Esophagus squamous epithelium (tissue), 5 donors: ENCODE measurements around the gene GTPBP1. TPM values are rescaled to one million over a fixed set of nuclear protein-coding genes. Genes with fewer than 3 reads are reported as not detected.

Experiments used
- DNase-seq: peaks from one replicate; lab custom pipeline; 2025; lab: John Stamatoyannopoulos, UW
- H3K27ac ChIP-seq, 4 donors: fragments of 200-600 bp; sonication (generic); one replicate each; pipeline ENCODE4 v1.5.1; 2016 to 2019; ENCODE audit warnings: mild to moderate bottlenecking in 1 of 4
- H3K27me3 ChIP-seq, 4 donors: fragments of 200-600 bp; sonication (generic); 1 replicate in 3 of 4; 2 replicates in 1 of 4; pipeline versions ENCODE4 v1.5.1 to v1.6.0; 2017 to 2021; ENCODE audit warnings: antibody characterized with exemption in 1 of 4
- H3K36me3 ChIP-seq, 3 donors: fragments of 200-600 bp; sonication (generic); one replicate each; pipeline ENCODE4 v1.5.1; 2016 to 2019
- H3K4me1 ChIP-seq, 3 donors: fragments of 200-600 bp; sonication (generic); one replicate each; pipeline ENCODE4 v1.5.1; 2017 to 2019
- H3K4me3 ChIP-seq, 4 donors: fragments of 200-600 bp; sonication (generic); 1 replicate in 3 of 4; 2 replicates in 1 of 4; pipeline ENCODE4 v1.5.1; 2016 to 2019; ENCODE audit warnings: mild to moderate bottlenecking in 2 of 4, moderate library complexity in 1 of 4
- H3K9me3 ChIP-seq, 3 donors: fragments of 200-600 bp; sonication (generic); one replicate each; pipeline ENCODE4 v1.5.1; 2016 to 2019
- CTCF ChIP-seq, 6 experiments: fragments of 450-650 bp in 4 of 6; fragments of 200-600 bp in 2 of 6; sonication (generic) in 2 of 6; IDR thresholded peaks; one replicate each; pipeline ENCODE4 v1.5.1; 2016 to 2019; ENCODE audit warnings: antibody characterized with exemption in 6 of 6, mild to moderate bottlenecking in 4 of 6, moderate library complexity in 4 of 6
- POLR2A ChIP-seq, 4 donors: fragments of 450-650 bp; IDR thresholded peaks; one replicate each; pipeline ENCODE4 v1.6.1; 2017; ENCODE audit warnings: antibody characterized with exemption in 4 of 4, mild to moderate bottlenecking in 4 of 4, moderate library complexity in 3 of 4
- WGBS, 2 donors: methylation state at CpG; one replicate each; pipeline ENCODE4 v1.1.5; 2018; 5-methylcytosine and 5-hydroxymethylcytosine counted together
- intact Hi-C: fragments of 100-400 bp; cut with DNase I; formaldehyde crosslinking; loops from one replicate; pipeline ENCODE4 v1.15.0; 2022
- total RNA-seq, 4 donors: library from RNA; depleted of rRNA; stranded (reverse); fragments of >200 nt; gene quantifications; one replicate each; pipeline ENCODE4 v1.1.0, GENCODE V29; 2016
- donor health status: DM: yes; HTN: yes; CAD: no.

Gene GTPBP1
- total RNA-seq, 4 donors from 2014 or later = 15.3 to 37.4 (median 32.0) TPM

DNA sequence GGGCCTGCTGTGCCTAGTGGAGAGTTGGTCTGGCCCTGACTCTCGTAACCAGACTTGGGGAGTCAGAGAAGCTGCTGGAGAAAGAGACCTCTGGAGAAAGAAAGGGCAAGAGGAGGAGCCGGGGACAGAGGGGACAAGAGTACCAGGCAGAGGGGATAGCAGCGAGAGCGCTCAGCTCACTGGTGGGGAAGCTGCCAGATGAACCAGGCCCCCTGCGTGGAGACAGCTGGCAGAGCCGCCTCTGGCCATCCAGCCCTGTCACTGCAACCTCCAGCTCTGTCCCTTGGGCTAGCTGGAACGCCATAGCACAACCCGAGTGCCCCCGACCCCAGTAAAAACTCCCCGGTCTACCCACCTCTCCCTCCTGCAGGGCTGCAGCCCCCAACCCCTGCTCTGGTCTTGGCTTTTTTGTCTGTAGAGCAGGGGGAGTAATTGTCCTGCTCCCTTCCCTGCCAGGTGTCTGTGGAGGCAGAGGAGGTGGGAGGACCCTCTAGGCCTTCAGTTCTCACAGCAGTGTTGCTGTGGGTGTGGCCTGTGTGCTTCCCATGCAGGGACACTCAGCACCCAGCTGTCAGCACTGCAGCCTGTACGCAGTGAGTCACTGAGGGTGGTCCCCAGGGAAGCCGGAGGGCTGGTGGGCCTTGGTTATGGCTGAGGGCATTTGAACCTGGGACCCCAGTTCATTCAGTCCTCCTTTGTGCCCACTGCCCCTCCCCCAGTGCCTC lies 54.9 kb downstream of the GTPBP1 start:
- intact Hi-C loops = no loop called here
- DNase-seq = no peak
- peaks cover 4 to 27% (median 18%) of the 10 kb centered on the region in 3 donors for H3K4me1 ChIP-seq
- H3K9me3 ChIP-seq = no peaks in the 10 kb centered on the region
- no peaks in the 10 kb centered on the region for H3K36me3 ChIP-seq
- no peak overlapping the region for H3K27ac ChIP-seq
- H3K27me3 ChIP-seq = no peaks in the 10 kb centered on the region
- TF ChIP-seq CTCF (IDR thresholded peaks at IDR 0.05) = no peak
- TF ChIP-seq POLR2A (IDR thresholded peaks at IDR 0.05) = no peak
- WGBS, 2 donors = 86 to 96% methylated on average over 7 to 10 of the region's 12 CpGs
- no peak overlapping the region for H3K4me3 ChIP-seq

GRCh38 chr22:38761202-38762162 lies 55.7 kb downstream of the GTPBP1 start:
- Histone ChIP-seq H3K27me3 (no peaks in the 10 kb centered on the region), H3K36me3 (no peaks in the 10 kb centered on the region), H3K4me3 (no peak overlapping the region), H3K27ac (no peak overlapping the region), H3K9me3 (no peaks in the 10 kb centered on the region), H3K4me1 (peaks cover 0 to 29% (median 15%) of the 10 kb centered on the region in 3 donors)
- no peak for DNase-seq
- intact Hi-C loops = no loop called here
- WGBS, 2 donors = 81 to 88% methylated on average over 7 to 8 of the region's 20 CpGs
- no peak for TF ChIP-seq CTCF (IDR thresholded peaks at IDR 0.05)
- no peak for TF ChIP-seq POLR2A (IDR thresholded peaks at IDR 0.05)

DNA sequence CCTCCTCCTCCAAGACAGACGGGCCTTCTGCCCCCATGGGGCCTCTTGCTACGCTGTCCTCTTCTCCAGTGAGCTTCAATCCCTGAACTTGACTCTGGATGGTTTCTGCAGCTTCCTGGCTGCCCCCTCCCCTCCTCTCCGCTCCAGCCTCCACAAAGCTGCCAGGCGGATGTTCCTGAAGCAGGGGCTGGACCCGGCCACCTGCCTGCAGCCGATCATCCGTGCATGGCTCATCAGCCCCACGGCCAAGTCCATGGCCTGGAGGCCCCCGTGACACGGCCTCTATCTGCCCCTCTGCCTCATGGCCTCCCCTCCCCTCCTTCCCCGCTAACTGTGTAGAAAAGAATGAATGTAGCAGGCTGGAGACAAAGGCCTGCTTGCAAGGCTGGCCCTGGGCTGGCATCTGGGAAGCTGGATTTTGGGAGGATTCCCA lies 56.8 kb downstream of the GTPBP1 start:
- Histone ChIP-seq H3K4me3 (no peak overlapping the region), H3K36me3 (no peaks in the 10 kb centered on the region), H3K4me1 (peaks cover 0 to 19% (median 7%) of the 10 kb centered on the region in 3 donors), H3K27ac (no peak overlapping the region), H3K9me3 (no peaks in the 10 kb centered on the region), H3K27me3 (no peaks in the 10 kb centered on the region)
- WGBS, 2 donors = 82 to 86% methylated on average over 5 to 9 of the region's 11 CpGs
- intact Hi-C loops = no loop called here
- TF ChIP-seq CTCF (IDR thresholded peaks at IDR 0.05) = no peak
- no peak for TF ChIP-seq POLR2A (IDR thresholded peaks at IDR 0.05)
- no peak for DNase-seq

- intact Hi-C loops = no loop called here
Measured at GRCh38 chr22:38766076-38766777, 60.5 kb downstream of the GTPBP1 start.

More at GRCh38 chr22:38766076-38766777, 60.5 kb downstream of the GTPBP1 start:
- Histone ChIP-seq H3K4me1 (peaks cover 0 to 18% (median 7%) of the 10 kb centered on the region in 3 donors), H3K27ac (no peak overlapping the region), H3K4me3 (no peak overlapping the region), H3K36me3 (no peaks in the 10 kb centered on the region), H3K27me3 (no peaks in the 10 kb centered on the region), H3K9me3 (no peaks in the 10 kb centered on the region)
- no peak for DNase-seq
- peak; percentile 58 to 83 (median 66) for TF ChIP-seq CTCF (IDR thresholded peaks at IDR 0.05)
- no peak for TF ChIP-seq POLR2A (IDR thresholded peaks at IDR 0.05)
- whole genome bisulfite sequencing, 2 donors = 62 to 63% methylated on average over 5 to 10 of the region's 14 CpGs
